HG02840 (cell line): ENCODE results near the gene LRIF1.
"Not testable (repeated sequence)": the region's sequence is repeated elsewhere in the genome, so short reads cannot be mapped to it uniquely, and the experiment has no call there.

Experiments
- ATAC-seq: cut with Tn5 transposase; IDR thresholded peaks from one replicate; pipeline ENCODE4 v1.9.1; 2021; ENCODE audit warnings: mild to moderate bottlenecking, moderate library complexity, moderate number of reproducible peaks; ENCODE audit not compliant: unreplicated experiment, low FRiP score

Gene LRIF1

GRCh38 chr1:110952031-110952430, 11.7 kb downstream of the LRIF1 start:
- ATAC-seq, result no peak

GRCh38 chr1:110951161-110951560, 12.6 kb downstream of the LRIF1 start:
- ATAC-seq, result no peak

- ATAC-seq, result no peak
These were observed 15.5 kb downstream of the LRIF1 start for GRCh38 chr1:110948038-110948810.

GRCh38 chr1:110945626-110946025, 18.1 kb downstream of the LRIF1 start:
- ATAC-seq, result no peak

GRCh38 chr1:110944806-110945205, 18.9 kb downstream of the LRIF1 start:
- no peak for ATAC-seq

- ATAC-seq, result no peak
These were observed 27.2 kb downstream of the LRIF1 start for GRCh38 chr1:110936567-110936966.

- not testable (repeated sequence) for ATAC-seq
These were observed 32.6 kb downstream of the LRIF1 start for GRCh38 chr1:110931097-110931496.

GRCh38 chr1:110928904-110929303, 34.8 kb downstream of the LRIF1 start:
- ATAC-seq, result no peak

- no peak for ATAC-seq
These were observed 35.5 kb downstream of the LRIF1 start for GRCh38 chr1:110928191-110928590.

- no peak for ATAC-seq
These were observed 36.1 kb downstream of the LRIF1 start for GRCh38 chr1:110927484-110928075.

- no peak for ATAC-seq
These were observed 41.8 kb downstream of the LRIF1 start for GRCh38 chr1:110921953-110922352.

GRCh38 chr1:110918016-110918415, 45.7 kb downstream of the LRIF1 start:
- ATAC-seq, result no peak

- no peak for ATAC-seq
These were observed 46.9 kb downstream of the LRIF1 start for GRCh38 chr1:110916669-110917306.

- no peak for ATAC-seq
These were observed 47.5 kb downstream of the LRIF1 start for GRCh38 chr1:110916274-110916668.

GRCh38 chr1:110915804-110916203, 47.9 kb downstream of the LRIF1 start:
- no peak for ATAC-seq

- no peak for ATAC-seq
These were observed 49.0 kb downstream of the LRIF1 start for GRCh38 chr1:110914676-110915075.

- ATAC-seq, result no peak
These were observed 50.9 kb downstream of the LRIF1 start for GRCh38 chr1:110912784-110913183.

- no peak for ATAC-seq
These were observed 59.7 kb downstream of the LRIF1 start for GRCh38 chr1:110903853-110904500.

- no peak for ATAC-seq
These were observed 60.8 kb downstream of the LRIF1 start for GRCh38 chr1:110902820-110903463.

- ATAC-seq, result no peak
These were observed 64.3 kb downstream of the LRIF1 start for GRCh38 chr1:110899458-110899843.
